HUES64 (cell line): Measurements from ENCODE around the gene LUC7L.
"Not testable (repeated sequence)": the region's sequence is repeated elsewhere in the genome, so short reads cannot be mapped to it uniquely, and the experiment has no call there.

Experiments
- H3K27ac ChIP-seq: 2 replicates; pipeline ENCODE4 v1.7.0; 2013; ENCODE audit warnings: low read depth, low read length, inconsistent platforms
- H3K27me3 ChIP-seq: 2 replicates; pipeline ENCODE4 v1.6.1; 2013; ENCODE audit warnings: mild to moderate bottlenecking, low read length; ENCODE audit not compliant: insufficient read depth
- H3K36me3 ChIP-seq: 2 replicates; pipeline ENCODE4 v1.6.1; 2013; ENCODE audit warnings: mild to moderate bottlenecking, low read length; ENCODE audit not compliant: insufficient read depth
- H3K4me1 ChIP-seq: 2 replicates; pipeline ENCODE4 v1.6.1; 2013; ENCODE audit warnings: mild to moderate bottlenecking, low read length, moderate library complexity; ENCODE audit not compliant: insufficient read depth
- H3K4me3 ChIP-seq: 2 replicates; pipeline ENCODE4 v1.5.1; 2013; ENCODE audit warnings: mild to moderate bottlenecking, low read length, moderate library complexity
- H3K9ac ChIP-seq: 2 replicates; pipeline ENCODE4 v1.6.1; 2013; ENCODE audit warnings: mild to moderate bottlenecking, low read depth, low read length
- H3K9me3 ChIP-seq: 2 replicates; pipeline ENCODE4 v1.6.1; 2013; ENCODE audit warnings: low read depth, low read length; ENCODE audit not compliant: insufficient read depth
- WGBS: fragments of 150-250, 120-280 bp; methylation state at CpG from one replicate; pipeline ENCODE4 v1.1.7; 2013; ENCODE audit warnings: missing lambda C conversion rate; 5-methylcytosine and 5-hydroxymethylcytosine counted together

The LUC7L gene

GRCh38 chr16:168424-168823 is 60.8 kb downstream of the LUC7L start:
- Histone ChIP-seq H3K36me3 (no peaks in the 10 kb centered on the region), H3K4me1 (peaks cover 17% of the 10 kb centered on the region), H3K27ac (no peak overlapping the region), H3K9ac (no peak overlapping the region), H3K27me3 (peaks cover 79% of the 10 kb centered on the region), H3K4me3 (no peak overlapping the region), H3K9me3 (no peaks in the 10 kb centered on the region)
- WGBS, result 82% methylated on average over 6 of the region's 6 CpGs

GRCh38 chr16:167122-167690 is 62.0 kb downstream of the LUC7L start:
- Histone ChIP-seq H3K9ac (no peak overlapping the region), H3K9me3 (no peaks in the 10 kb centered on the region), H3K27me3 (peaks cover 81% of the 10 kb centered on the region), H3K4me3 (peak overlapping the region; percentile 49; the same call in 1 of the 2 replicates), H3K36me3 (no peaks in the 10 kb centered on the region), H3K27ac (no peak overlapping the region), H3K4me1 (peaks cover 17% of the 10 kb centered on the region)
- 34% methylated on average over 11 of the region's 11 CpGs for WGBS

GRCh38 chr16:166375-167121 is 62.7 kb downstream of the LUC7L start:
- Histone ChIP-seq H3K36me3 (no peaks in the 10 kb centered on the region), H3K4me3 (peak overlapping the region; percentile 49; the same call in 1 of the 2 replicates), H3K27me3 (peaks cover 78% of the 10 kb centered on the region), H3K9me3 (no peaks in the 10 kb centered on the region), H3K9ac (no peak overlapping the region), H3K27ac (no peak overlapping the region), H3K4me1 (peaks cover 17% of the 10 kb centered on the region)
- WGBS, result 13% methylated on average over 43 of the region's 45 CpGs

- Histone ChIP-seq H3K27me3 (peaks cover 77% of the 10 kb centered on the region), H3K27ac (no peak within 1 kb of the TSS), H3K36me3 (no peaks in the 10 kb centered on the region), H3K4me3 (peak within 1 kb of the TSS; percentile 49), H3K4me1 (peaks cover 17% of the 10 kb centered on the region), H3K9me3 (no peaks in the 10 kb centered on the region), H3K9ac (no peak within 1 kb of the TSS)
- WGBS, result 5% methylated on average over 75 of the region's 75 CpGs
Observed at GRCh38 chr16:165539-166374, 63.5 kb downstream of the LUC7L start, which contains the start of gene HBM. Gene HBM (plus strand): TSS chr16:165978. CDS start chr16:165998, 20 bp downstream.

DNA sequence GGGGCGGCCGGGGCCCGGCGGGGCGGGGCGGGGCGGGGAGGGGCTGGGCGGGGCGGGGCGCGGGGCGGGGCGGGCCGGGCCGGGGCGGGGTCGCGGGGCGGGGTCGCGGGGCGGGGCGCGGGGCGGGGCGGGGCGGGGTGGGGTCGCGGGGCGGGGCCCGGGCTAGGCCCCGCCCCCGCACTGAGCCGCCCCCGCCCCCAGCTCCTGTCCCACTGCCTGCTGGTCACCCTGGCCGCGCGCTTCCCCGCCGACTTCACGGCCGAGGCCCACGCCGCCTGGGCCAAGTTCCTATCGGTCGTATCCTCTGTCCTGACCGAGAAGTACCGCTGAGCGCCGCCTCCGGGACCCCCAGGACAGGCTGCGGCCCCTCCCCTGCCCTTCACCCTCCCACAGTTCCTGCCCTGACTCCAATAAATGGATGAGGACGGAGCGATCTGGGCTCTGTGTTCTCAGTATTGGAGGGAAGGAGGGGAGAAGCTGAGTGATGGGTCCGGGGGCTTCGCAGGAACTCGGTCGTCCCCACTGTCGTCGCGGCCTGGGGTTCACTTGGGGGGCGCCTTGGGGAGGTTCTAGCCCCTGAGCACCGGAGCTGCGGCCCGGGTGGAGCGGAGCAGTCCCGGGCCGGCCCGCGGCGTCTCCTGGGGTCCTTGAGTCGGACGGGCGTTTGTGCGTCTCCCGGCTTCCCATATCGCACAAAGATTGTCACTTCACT is 64.3 kb downstream of the LUC7L start:
- H3K4me3 ChIP-seq, result peak overlapping the region; percentile 49
- peaks cover 14% of the 10 kb centered on the region for H3K4me1 ChIP-seq
- H3K27me3 ChIP-seq, result peaks cover 70% of the 10 kb centered on the region
- WGBS, result 2% methylated on average over 50 of the region's 77 CpGs
- no peaks in the 10 kb centered on the region for H3K36me3 ChIP-seq
- H3K9me3 ChIP-seq, result no peaks in the 10 kb centered on the region
- no peak overlapping the region for H3K9ac ChIP-seq
- no peak overlapping the region for H3K27ac ChIP-seq

- no CpG with 5 or more reads among the region's 80 CpGs for WGBS
- H3K27me3 ChIP-seq, result peaks cover 68% of the 10 kb centered on the region
Observed at GRCh38 chr16:164134-164823, 65.0 kb downstream of the LUC7L start.

DNA sequence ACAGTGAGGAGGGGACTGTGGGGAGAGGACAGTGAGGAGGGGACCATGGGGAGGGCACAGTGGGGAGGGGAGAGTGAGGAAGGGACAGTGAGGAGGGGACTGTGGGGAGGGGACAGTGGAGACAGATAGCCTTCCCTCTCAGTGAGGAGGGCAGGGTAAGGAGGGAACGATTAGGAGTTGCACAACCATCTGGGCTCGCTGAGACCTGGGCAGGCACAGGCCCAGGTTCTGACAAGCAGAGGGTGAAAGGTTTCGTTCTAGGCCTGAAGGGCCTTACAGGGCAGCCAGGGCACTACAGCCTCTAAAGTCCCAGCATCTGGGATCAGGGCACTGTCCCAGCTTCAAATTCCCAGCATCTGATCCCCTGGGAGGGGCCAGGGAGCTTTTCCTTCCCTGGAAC is 65.6 kb downstream of the LUC7L start:
- H3K9me3 ChIP-seq, H3K4me3 ChIP-seq, H3K9ac ChIP-seq, H3K36me3 ChIP-seq, H3K27ac ChIP-seq: not testable (repeated sequence)
- Histone ChIP-seq H3K4me1 (peaks cover 14% of the 10 kb centered on the region), H3K27me3 (peaks cover 66% of the 10 kb centered on the region)
- no CpG with 5 or more reads among the region's 3 CpGs for WGBS

More at GRCh38 chr16:164134-164823, 65.0 kb downstream of the LUC7L start:
- H3K36me3 ChIP-seq, H3K9me3 ChIP-seq, H3K27ac ChIP-seq, H3K9ac ChIP-seq, H3K4me3 ChIP-seq: not testable (repeated sequence)
- peaks cover 14% of the 10 kb centered on the region for H3K4me1 ChIP-seq

DNA sequence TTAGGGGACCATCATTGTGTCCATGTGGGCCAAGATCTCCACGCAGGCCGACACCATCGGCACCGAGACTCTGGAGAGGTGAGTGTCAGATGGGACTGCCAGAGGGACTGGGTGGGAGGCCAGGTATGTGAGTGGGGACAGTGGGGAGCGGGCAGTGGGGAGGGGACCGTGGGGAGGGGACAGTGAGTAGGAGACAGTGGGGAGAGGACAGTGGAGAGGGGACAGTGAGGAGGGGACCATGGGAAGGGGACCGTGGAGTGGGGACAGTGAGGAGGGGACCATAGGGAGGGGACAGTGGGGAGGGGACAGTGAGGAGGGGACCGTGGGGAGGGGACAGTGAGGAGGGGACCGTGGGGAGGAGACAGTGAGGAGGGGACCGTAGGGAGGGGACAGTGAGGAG is 66.1 kb downstream of the LUC7L start:
- H3K4me3 ChIP-seq, H3K27ac ChIP-seq, H3K9me3 ChIP-seq, H3K9ac ChIP-seq, H3K36me3 ChIP-seq: not testable (repeated sequence)
- 85% methylated on average over 9 of the region's 10 CpGs for WGBS
- Histone ChIP-seq H3K27me3 (peaks cover 66% of the 10 kb centered on the region), H3K4me1 (peaks cover 14% of the 10 kb centered on the region)

DNA sequence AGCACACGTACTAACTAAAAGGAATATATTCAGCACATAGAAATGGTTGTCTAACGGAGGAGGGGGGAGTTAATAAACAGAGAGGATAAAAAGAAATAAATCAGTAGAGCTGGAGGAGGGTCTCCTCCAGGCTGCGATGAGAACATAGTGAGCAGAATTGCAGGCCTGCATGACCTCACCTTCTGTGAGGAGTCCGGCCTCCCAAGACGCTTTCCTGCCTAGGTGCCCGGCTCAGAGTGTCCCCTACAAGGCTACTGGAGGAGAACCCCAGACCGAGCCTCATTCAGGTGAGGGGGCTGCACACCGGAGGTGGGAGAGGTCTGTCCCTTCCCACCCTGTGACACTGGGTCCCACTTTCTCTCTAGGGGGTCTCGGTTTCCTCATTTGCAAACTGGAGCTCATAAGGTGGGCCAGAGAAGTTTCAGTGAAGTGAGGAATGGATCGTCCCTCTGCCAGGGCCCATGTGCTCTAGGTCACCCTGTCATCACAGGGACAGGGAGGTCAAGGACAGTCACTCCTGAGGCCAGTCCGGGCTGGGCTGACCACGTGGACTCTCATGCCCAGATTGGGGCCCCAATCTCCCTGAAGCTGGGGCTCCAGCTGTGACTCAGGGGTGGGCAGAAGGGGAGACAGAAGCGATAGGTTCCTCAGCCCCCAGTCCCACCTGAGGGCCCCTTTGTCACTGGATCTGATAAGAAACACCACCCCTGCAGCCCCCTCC is 66.8 kb downstream of the LUC7L start:
- peaks cover 66% of the 10 kb centered on the region for H3K27me3 ChIP-seq
- H3K4me1 ChIP-seq, result peaks cover 14% of the 10 kb centered on the region
- no peak overlapping the region for H3K9ac ChIP-seq

GRCh38 chr16:160691-161190 is 68.5 kb downstream of the LUC7L start:
- Histone ChIP-seq H3K27ac (no peak overlapping the region), H3K27me3 (peaks cover 66% of the 10 kb centered on the region), H3K4me3 (no peak overlapping the region), H3K9me3 (no peaks in the 10 kb centered on the region), H3K4me1 (0 out of 2 replicates have a peak, but pooled peaks cover 3% of the 10 kb centered on the region), H3K36me3 (no peaks in the 10 kb centered on the region), H3K9ac (no peak overlapping the region)
- 77% methylated on average over 17 of the region's 18 CpGs for WGBS

More for the DNA sequence above, 66.8 kb downstream of the LUC7L start:
- H3K9me3 ChIP-seq, result no peaks in the 10 kb centered on the region
- H3K4me3 ChIP-seq, result no peak overlapping the region
- no peaks in the 10 kb centered on the region for H3K36me3 ChIP-seq
- no peak overlapping the region for H3K27ac ChIP-seq
- 91% methylated on average over 13 of the region's 13 CpGs for WGBS
